Activated CD8-positive, alpha-beta memory T cell treated with anti-CD3 and anti-CD28 coated beads for 1 hour (primary cell): ENCODE measurements around the gene FBXL7.

Experiments
- DNase-seq, 2 donors: peaks; one replicate each; pipeline ENCODE4 v3.0.0-alpha.2; 2020; ENCODE audit warnings: low read depth in 1 of 2; ENCODE audit errors: extremely low read depth in 1 of 2

The FBXL7 gene

GRCh38 chr5:15932066-15932465 is 432.1 kb downstream of the FBXL7 start:
- no peak for DNase-seq

GRCh38 chr5:15933259-15934207 is 433.6 kb downstream of the FBXL7 start:
- no peak for DNase-seq

DNA sequence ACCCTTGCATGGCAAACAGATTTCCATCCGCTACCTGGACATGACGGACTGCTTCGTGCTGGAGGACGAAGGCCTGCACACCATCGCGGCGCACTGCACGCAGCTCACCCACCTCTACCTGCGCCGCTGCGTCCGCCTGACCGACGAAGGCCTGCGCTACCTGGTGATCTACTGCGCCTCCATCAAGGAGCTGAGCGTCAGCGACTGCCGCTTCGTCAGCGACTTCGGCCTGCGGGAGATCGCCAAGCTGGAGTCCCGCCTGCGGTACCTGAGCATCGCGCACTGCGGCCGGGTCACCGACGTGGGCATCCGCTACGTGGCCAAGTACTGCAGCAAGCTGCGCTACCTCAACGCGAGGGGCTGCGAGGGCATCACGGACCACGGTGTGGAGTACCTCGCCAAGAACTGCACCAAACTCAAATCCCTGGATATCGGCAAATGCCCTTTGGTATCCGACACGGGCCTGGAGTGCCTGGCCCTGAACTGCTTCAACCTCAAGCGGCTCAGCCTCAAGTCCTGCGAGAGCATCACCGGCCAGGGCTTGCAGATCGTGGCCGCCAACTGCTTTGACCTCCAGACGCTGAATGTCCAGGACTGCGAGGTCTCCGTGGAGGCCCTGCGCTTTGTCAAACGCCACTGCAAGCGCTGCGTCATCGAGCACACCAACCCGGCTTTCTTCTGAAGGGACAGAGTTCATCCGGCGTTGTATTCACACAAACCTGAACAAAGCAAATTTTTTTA is 436.7 kb downstream of the FBXL7 start:
- DNase-seq: no peak

DNA sequence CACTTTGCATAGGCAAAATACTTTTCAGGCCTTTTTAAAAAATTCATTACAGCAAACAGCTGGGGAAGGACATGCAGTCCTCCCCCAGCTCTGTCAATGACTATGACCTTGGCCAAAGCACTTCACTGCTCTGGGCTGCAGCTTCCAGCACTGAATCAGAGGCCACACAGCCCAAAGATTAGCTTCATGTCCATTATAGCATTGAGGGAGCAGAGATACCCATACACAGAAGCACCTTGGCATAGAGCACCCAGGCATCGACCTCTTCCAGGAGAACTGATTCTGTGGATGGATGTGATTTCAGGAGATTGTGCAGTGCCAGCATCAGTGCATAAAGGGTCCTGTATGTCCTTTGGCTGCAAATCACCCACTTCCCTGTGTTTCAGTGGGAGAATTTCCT is 437.7 kb downstream of the FBXL7 start:
- no peak for DNase-seq

DNA sequence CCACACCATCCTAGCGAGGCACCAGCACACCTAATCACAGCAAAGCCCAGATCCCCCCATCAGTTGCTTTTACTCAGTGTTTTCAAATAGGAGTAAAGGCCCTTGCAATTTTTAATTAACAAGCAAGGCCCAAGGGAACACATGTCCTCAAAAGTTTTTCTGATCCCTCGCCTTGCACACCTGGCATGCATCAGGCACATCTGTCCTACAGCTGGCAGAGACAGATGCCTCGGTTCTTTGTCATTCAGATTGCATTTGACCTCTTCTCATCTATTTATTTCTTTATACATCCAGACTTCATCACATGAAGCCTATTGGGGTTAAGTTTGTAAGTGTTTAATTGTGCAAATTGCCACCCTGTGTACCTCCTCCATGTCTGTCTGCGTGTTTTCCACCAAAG is 438.2 kb downstream of the FBXL7 start:
- no peak for DNase-seq

DNA sequence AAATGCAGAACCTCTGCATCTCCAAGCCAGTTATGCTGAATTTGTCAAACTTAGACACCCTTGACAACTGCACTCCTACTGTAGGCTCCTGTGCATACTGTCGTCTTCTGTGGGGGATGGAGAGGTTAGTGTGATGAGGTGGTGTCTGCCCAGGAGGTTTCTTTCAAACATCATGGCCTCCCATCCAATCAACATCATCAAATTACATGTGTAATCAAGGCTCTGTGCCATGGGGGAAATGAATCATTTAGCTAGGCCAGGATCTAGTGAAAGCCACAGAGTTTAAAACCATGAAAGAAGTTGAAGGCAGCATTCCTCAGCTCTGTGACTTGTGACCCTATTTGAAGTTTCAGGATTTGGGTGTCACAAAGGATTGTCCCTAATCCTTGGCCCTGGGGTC is 439.0 kb downstream of the FBXL7 start:
- no peak for DNase-seq

DNA sequence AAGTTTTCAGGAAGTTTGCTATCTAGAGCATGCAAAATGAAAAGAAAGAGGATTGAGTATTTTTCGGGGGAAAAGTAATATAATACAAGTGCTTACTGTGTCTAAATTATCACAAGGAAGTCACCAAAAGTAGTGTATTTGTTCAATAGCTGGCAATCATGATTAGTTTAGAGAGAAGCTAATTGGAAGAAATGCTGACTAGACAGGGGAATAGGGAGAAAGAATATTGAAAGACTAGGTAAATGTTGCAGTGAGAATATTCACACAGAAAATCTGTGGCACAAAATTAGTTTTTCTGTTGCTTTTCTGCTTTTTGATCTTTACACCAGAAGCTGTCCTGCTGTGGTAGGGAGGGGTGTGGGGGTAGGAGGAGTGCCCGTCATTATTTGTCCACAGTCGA is 440.9 kb downstream of the FBXL7 start:
- no peak for DNase-seq

GRCh38 chr5:15943487-15943886 is 443.5 kb downstream of the FBXL7 start:
- no peak for DNase-seq

DNA sequence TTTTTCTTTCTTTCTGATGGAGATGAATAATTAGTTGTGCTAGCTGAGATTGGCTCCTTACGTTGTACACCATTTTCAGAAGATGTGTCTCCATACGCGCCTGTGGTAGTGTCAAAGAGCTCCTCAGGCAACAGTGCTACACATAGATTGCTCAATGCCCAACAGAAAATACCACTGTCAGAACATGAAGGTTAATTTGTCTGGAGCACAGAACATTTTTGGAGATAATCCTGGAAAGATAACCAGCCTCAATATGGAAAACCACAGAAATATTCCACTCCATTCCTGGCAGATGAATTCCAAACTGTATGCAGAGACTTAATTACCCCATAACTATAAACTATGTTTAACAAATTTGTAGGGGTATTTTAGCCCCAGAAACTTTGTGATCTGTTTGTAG is 446.0 kb downstream of the FBXL7 start:
- no peak for DNase-seq

DNA sequence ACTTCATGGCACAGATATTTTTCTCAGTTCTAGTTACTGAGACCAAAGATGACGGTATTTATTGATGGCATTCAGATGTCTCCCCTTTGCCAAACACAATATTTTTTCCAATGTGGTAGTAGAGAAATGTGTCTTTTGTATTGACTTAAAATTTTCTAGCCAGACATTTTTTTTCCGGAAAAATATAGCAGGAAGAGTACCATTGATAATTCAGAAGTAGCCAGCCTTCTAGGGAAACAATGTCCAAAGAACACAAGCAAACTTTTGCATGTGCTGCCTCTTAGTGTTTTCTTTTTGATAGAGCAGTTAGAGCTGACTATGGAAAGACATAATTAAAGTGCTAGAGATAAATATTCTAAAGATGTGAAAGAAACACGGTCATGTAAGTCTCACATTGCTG is 448.2 kb downstream of the FBXL7 start:
- DNase-seq: no peak

- DNase-seq: no peak
These were observed 451.1 kb downstream of the FBXL7 start for GRCh38 chr5:15951126-15951525.

GRCh38 chr5:15951550-15951949 is 451.6 kb downstream of the FBXL7 start:
- DNase-seq: no peak

DNA sequence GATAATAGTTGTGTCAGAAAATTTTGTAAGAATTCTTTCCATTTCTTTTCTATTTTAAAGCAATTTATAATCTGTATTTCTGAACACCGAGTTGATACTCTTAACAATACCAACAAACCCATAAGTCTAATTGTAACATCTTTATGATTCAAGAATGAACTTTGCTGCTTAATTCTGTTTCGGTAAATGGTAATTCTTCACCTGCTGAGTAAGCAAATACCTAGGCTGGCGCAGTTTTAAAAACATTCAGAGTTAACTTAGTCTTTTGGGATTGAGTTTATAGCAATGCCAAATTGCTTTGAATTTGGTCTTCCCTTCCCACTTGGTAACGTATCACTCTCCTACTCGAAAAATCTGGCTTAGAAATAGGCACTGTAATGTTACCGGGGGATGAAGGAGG is 456.6 kb downstream of the FBXL7 start:
- DNase-seq: no peak

DNA sequence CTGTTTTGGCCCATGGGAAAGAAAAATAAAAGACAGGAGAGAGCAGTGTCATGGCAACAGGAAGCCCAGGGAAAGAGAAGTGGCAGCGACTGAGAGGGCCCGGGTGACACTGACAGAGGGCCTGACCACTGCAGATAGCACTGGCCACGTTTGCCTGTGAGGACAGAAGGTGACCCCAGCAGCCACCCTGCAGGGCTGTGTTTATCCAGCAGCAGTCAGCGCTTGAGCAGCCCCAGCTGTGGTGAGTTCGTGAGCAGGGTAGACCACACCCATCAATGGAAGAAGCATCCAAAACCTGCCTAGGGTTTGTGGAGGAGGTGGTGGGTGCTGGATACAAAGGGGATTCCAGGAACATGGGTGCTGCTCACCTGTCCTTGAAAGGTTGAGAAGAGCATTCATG is 457.1 kb downstream of the FBXL7 start:
- no peak for DNase-seq

DNA sequence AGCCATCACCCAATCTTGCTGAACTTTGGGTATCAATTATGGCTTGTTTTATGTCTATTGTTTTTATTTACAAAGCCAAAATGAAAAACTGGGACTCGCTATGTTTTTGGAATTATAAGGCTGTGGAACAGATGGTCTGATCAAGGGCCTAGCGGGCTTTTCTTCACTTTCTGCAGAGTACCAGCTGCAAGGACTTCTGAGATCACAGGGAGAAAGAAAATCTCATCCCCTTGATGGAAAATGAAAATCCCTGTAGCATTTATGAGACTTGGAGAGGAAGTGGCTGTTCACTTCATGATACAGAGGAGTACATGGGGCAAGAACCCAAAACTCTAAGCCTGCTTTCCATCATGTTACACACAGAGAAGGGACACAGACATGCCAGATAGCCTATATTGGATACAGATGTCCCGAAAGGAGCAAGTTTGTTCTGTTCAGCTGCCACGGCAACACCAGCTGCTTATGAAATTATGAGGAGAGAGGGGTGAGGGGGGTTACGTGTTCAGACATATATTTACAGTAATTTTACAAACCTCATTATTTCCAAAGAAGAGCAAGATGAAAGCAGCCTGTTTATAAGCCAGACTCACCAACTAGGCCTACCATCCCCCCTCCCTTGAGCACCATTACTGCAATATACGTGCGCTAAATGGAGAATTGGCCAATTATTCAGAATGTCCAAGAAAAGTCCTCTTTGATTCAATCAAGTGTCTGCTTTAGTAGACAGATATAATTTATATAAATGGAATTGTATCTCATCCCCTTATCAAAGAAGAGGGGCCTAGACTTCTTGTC is 459.6 kb downstream of the FBXL7 start:
- no peak for DNase-seq

DNA sequence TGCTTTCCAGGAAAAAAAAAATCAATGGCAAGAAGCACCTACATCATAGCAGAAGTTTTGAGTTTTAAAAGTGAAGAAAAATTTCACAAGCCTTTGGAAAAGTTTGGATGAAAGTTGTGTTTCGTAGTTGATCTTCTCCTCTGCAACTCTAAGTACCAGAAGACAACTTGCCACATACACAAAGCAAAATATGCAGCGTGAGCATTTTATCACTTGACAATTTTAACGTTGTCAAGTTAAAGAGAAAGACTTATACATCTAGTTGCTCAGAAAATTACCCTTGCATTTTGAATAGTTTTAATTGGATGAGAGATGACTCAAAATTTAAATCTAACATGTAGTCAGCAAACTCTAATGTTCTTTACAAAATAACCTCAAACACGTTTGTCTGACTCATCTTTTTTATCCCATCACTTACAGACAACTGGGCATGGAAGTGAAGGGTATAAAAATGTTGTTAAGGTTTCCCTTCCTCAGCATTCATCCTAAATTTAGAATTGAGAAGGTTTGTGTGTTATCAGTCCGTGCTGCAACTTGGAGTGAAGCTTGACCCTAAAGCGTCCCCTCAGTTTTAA is 466.2 kb downstream of the FBXL7 start:
- no peak for DNase-seq

DNA sequence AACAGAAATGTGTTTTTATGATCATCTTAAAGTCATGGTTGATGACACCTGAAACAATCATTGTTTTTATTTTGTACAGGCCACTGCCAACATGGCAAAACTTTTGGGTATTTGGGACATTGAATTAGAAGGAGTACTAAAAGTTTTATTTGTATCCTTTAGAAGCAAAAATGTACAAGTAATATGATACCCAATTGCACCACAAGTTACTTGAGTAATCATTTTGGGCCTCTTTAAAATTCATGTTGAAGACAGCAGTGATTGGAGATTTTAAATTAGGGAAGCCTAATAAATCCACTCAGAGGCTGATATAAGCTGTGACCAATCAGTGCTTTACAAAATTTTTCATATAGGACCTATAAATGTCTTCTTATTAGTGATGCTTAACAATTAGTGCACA is 466.7 kb downstream of the FBXL7 start:
- DNase-seq: no peak

GRCh38 chr5:15968993-15969392 is 469.0 kb downstream of the FBXL7 start:
- DNase-seq: no peak

DNA sequence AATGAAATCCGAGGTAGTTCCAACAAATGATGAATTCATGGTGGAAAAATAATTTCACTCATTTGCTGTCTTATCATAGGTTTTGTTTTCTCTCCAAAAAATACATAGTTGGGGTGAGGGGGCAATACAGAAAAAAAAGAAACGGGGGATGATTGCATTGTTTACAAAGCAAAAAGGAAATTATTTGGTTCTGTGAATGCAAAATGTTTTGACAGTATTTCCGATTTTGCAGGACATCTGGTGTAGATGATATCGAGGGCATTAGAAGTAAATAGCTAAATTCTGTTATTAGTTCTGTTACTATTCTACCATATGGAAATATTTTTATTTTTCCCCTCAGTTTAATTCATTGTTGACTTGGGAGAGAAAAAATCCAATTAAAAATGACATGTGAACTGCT is 477.9 kb downstream of the FBXL7 start:
- no peak for DNase-seq

DNA sequence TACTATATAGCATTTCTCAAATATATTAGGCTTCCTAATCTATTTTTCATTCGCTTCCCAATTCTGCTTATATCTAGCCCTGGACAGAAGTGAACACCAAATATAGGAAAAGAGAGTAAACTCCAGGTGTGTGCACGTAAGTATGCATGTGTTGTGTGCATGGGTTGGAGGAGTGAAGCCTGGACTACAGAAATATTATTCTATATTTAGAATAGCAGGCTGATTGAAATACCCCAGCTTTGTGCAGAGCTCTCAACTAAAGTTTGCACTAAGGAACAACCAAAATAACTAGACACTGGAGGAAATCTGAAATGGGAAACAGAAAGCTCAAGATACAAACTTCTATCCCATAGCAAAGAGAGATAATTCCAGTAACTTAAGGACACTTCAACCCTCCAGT is 480.9 kb downstream of the FBXL7 start:
- DNase-seq: no peak

GRCh38 chr5:15983392-15983791 is 483.4 kb downstream of the FBXL7 start:
- no peak for DNase-seq
